ENCODE results near the gene LRRC37B.
"Not testable (repeated sequence)": the region's sequence is repeated elsewhere in the genome, so short reads cannot be mapped to it uniquely, and the experiment has no call there.

Gene LRRC37B

DNA sequence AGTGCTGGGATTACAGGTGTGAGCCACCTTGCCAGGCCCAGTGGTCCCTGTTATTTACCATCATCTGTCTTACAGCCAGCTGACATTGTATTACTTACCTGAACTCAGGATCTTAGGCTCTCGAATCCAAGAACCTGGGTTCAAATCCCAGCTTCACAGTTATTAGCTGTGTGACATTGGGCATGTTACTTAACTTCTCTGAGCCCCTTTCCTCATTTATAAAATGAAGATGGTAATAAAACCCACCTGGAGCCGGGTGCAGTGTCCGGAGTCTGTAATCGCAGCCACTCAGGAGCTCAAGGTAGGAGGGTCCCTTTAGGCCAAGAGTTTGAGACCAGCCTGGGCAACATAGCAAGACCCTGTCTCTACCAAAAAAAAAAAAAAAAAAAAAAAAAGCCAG lies 79.7 kb downstream of the LRRC37B start:
- DNase-seq (ENCODE audit: low spot score): not testable (repeated sequence)

DNA sequence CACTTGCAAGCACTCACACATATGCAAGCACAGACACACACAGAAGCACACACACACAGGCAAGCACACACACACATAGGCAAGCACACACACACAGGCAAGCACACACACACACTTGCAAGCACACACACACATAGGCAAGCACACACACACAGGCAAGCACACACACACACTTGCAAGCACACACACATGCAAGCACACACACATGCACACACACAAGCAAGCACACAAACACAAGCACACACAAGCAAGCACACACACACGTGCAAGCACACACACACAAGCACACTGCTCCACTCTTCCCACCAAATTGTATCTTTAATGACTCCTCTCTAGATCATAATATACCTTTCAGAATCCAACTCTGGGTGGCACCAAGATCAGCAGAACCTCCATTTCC lies 84.9 kb downstream of the LRRC37B start:
- not testable (repeated sequence) for DNase-seq (ENCODE audit: low spot score)

DNA sequence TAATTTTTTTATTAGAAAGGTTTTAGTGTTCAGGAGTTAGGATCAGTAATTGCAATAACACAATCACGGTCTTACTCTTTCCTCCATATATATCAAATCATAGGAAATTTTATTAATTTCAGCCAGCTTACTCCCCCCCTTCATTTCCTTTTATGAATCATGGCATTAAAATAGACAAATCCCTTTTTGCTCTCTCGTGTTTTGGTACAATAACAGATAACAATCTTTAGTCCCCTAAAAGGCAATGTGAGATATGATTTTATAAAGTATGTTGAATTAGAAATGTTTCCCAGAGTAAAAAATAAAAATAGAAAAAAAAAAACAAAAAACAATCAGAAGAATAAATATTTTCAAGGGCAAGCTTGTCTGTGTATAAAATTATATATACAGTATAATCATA lies 92.5 kb downstream of the LRRC37B start:
- no peak for DNase-seq (ENCODE audit: low spot score)

DNA sequence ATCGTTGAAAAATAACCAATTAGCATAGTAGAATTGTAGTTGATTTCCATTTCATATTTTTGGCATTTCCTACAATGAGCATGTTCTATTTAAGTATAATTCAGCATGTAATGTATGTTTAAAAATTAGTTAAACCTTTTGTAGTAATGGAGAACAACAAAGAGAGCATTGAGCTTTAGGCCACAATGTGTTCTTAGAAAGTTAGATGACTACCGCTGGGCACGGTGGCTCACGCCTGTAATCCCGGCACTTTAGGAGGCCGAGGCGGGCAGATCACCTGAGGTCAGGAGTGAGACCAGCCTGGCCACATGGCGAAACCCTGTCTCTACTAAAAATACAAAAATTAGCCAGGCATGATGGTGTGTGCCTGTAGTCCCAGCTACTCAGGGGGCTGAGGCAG lies 93.1 kb downstream of the LRRC37B start:
- not testable (repeated sequence) for DNase-seq (ENCODE audit: low spot score)

DNA sequence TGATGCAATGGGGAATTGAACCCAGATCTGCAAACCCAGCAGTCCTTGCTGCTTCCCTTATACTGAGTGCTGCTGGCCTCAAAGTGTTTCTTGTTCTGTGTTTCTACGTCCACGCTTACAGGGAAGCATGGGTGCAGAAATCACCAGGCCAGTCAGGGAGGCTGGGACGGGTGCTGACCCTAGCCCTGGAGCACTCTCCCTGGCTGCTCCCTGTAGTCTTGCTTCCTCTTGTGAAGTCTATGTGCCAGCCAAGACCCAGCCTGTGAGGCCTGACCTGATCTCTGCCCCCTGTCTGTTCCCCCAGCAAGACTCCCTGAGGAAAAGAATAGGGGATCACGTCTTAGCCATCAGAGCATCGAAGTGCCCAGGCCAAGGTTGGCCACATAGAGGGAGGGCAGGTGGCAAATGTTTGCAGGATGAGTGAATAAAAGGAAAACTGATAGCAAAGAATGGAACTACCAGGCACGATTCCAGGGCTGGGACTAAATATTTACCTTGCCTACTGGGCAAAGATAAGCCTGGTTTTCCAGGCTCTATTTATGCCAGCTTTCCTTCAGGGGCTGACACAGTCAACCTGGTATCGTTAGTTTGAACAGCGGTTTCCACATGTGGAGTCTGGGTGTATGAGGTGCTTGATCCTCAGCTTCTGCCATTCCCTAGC lies 93.9 kb downstream of the LRRC37B start:
- DNase-seq (ENCODE audit: low spot score): no peak

DNA sequence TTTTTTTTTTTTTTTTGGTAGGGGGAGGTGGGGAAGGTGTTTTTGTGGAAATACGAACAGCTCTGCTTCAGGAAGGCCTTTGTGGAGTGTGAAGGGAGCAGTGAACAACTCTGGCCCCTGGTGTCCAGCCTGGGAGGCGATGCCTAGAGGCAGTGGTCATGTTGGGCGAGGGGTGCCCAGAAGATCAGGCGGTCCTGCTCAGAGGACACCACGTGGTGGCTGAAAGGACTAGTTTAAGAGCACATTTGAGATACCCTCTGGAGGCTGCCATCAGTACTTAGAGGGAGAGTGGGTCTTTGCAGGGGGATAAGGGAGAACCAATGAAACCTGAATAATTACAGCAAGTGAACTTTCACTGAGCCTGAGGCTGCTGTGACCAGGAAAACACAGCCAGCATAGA lies 95.0 kb downstream of the LRRC37B start:
- DNase-seq (ENCODE audit: low spot score): no peak

DNA sequence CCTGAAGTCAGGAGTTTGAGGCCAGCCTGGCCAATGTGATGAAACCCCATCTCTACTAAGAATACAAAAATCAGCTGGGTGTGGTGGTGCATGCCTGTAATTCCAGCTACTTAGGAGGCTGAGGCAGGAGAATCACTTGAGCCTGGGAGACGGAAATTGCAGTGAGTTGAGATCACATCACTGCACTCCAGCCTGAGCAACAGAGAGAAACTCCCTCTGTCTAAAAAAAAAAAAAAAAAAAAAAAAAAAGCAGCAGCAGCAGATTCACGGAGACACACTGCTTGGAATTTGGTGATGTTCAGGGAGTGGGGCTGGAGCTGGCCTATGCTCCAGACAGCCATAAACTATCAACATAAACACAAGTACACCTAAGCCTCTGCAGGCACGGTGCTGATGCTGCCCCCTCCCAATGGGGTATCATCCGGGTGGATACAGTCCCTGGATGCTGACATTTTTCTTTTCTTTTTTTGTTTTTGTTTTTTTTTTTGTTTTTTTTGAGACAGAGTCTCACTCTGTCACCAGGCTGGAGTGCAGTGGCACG lies 95.5 kb downstream of the LRRC37B start:
- no peak for DNase-seq (ENCODE audit: low spot score)
